Measurements from ENCODE around the gene TMEM108.

Gene TMEM108

GRCh38 chr3:133381346-133382109 is 343.3 kb downstream of the TMEM108 start:
- Histone ChIP-seq H3K4me3 (replicated peaks; ENCODE audit: low read depth, low read length) (no peak overlapping the region), H3K27me3 (replicated peaks; ENCODE audit: control insufficient read depth, insufficient read depth, low read length) (no peaks in the 10 kb centered on the region; the same call in 1 of the 2 replicates), H3K36me3 (ENCODE audit: control insufficient read depth, insufficient read depth, low read length) (no peaks in the 10 kb centered on the region)
- TF ChIP-seq, protein P1, sequence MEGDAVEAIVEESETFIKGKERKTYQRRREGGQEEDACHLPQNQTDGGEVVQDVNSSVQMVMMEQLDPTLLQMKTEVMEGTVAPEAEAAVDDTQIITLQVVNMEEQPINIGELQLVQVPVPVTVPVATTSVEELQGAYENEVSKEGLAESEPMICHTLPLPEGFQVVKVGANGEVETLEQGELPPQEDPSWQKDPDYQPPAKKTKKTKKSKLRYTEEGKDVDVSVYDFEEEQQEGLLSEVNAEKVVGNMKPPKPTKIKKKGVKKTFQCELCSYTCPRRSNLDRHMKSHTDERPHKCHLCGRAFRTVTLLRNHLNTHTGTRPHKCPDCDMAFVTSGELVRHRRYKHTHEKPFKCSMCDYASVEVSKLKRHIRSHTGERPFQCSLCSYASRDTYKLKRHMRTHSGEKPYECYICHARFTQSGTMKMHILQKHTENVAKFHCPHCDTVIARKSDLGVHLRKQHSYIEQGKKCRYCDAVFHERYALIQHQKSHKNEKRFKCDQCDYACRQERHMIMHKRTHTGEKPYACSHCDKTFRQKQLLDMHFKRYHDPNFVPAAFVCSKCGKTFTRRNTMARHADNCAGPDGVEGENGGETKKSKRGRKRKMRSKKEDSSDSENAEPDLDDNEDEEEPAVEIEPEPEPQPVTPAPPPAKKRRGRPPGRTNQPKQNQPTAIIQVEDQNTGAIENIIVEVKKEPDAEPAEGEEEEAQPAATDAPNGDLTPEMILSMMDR (IDR thresholded peaks at IDR 0.05; ENCODE audit: insufficient read depth, low read length, poor library complexity, severe bottlenecking): no peak
- no peak for DNase-seq (ENCODE audit: extremely low read depth, insufficient read length)

GRCh38 chr3:133383175-133383574 is 345.0 kb downstream of the TMEM108 start:
- no peak overlapping the region for H3K4me3 ChIP-seq (replicated peaks; ENCODE audit: low read depth, low read length)
- TF ChIP-seq, protein P1 (IDR thresholded peaks at IDR 0.05; ENCODE audit: insufficient read depth, low read length, poor library complexity, severe bottlenecking): no peak
- DNase-seq (ENCODE audit: extremely low read depth, insufficient read length): no peak
- H3K36me3 ChIP-seq (ENCODE audit: control insufficient read depth, insufficient read depth, low read length): no peaks in the 10 kb centered on the region
- no peaks in the 10 kb centered on the region; the same call in 1 of the 2 replicates for H3K27me3 ChIP-seq (replicated peaks; ENCODE audit: control insufficient read depth, insufficient read depth, low read length)

GRCh38 chr3:133383741-133384140 is 345.6 kb downstream of the TMEM108 start:
- DNase-seq (ENCODE audit: extremely low read depth, insufficient read length): no peak
- no peak overlapping the region for H3K4me3 ChIP-seq (replicated peaks; ENCODE audit: low read depth, low read length)
- H3K36me3 ChIP-seq (ENCODE audit: control insufficient read depth, insufficient read depth, low read length): no peaks in the 10 kb centered on the region
- no peaks in the 10 kb centered on the region; the same call in 1 of the 2 replicates for H3K27me3 ChIP-seq (replicated peaks; ENCODE audit: control insufficient read depth, insufficient read depth, low read length)
- TF ChIP-seq, protein P1 (IDR thresholded peaks at IDR 0.05; ENCODE audit: insufficient read depth, low read length, poor library complexity, severe bottlenecking): no peak

DNA sequence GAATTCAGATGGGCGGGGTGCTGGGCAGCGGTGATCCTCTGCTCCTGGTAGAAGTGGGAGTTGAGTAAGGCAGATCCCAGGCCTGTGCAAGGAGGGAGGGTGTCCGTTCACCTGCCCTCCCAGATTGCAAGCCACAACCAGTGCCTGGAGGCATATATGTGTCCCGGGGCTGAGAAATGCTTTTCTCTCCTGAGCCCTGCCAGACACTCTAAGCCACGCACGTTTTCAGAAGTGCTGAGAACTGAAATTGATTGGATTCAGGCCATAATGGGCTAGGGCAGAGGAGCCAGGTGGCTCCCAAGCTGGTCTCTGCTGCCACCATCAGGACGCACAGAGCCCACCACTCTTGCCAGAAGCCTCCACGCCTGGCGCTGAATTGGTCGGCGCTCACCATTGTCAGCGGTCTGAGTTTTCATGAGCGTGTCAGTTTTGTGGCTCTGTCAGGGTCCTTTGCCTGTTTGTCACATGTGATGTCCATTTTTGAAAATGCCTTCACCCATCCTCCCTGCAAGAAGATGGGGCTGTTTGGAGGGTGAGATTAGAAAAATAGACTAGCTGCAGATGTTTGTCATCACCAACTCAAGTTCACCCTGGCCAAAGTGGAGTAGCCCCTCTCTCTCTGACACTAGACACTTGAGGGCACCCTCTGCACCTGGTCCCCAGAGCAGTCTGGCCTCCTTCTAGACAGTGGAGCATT is 346.3 kb downstream of the TMEM108 start:
- H3K4me3 ChIP-seq (replicated peaks; ENCODE audit: low read depth, low read length): no peak overlapping the region
- peak; percentile 24 for DNase-seq (ENCODE audit: extremely low read depth, insufficient read length)
- no peaks in the 10 kb centered on the region for H3K36me3 ChIP-seq (ENCODE audit: control insufficient read depth, insufficient read depth, low read length)
- TF ChIP-seq, protein P1 (IDR thresholded peaks at IDR 0.05; ENCODE audit: insufficient read depth, low read length, poor library complexity, severe bottlenecking): peak; percentile 92
- no peaks in the 10 kb centered on the region; the same call in 1 of the 2 replicates for H3K27me3 ChIP-seq (replicated peaks; ENCODE audit: control insufficient read depth, insufficient read depth, low read length)

DNA sequence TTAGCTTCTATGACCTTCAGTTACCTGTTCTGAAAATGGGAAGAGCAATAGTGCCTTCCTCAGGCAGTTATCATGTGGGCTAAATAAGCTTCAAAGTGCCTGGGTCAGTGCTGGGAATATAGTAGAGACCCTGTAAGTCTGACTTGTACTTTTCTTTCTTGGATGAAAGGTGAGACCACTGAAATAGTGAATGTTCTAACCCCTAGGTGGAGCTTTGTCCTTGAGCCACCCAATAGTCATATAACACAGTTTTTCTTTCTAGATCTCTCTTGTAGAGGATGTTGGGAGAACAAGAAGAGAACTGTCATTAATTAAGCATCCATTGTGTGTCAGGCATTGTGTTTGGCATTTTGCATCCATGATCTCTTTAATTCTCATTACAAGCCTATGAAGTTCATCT is 348.7 kb downstream of the TMEM108 start:
- DNase-seq (ENCODE audit: extremely low read depth, insufficient read length): no peak
- Histone ChIP-seq H3K4me3 (replicated peaks; ENCODE audit: low read depth, low read length) (no peak overlapping the region), H3K36me3 (ENCODE audit: control insufficient read depth, insufficient read depth, low read length) (no peaks in the 10 kb centered on the region), H3K27me3 (replicated peaks; ENCODE audit: control insufficient read depth, insufficient read depth, low read length) (no peaks in the 10 kb centered on the region; the same call in 1 of the 2 replicates)
- TF ChIP-seq, protein P1 (IDR thresholded peaks at IDR 0.05; ENCODE audit: insufficient read depth, low read length, poor library complexity, severe bottlenecking): peak; percentile 21

Data from GM06990 (cell line).